Measurements from ENCODE around the gene CD151. TPM values are rescaled to one million over a fixed set of nuclear protein-coding genes. Genes with fewer than 3 reads are reported as not detected.

The CD151 gene
- total RNA-seq, 2 experiments from 2014 or later, result 20.2 to 20.8 TPM

DNA sequence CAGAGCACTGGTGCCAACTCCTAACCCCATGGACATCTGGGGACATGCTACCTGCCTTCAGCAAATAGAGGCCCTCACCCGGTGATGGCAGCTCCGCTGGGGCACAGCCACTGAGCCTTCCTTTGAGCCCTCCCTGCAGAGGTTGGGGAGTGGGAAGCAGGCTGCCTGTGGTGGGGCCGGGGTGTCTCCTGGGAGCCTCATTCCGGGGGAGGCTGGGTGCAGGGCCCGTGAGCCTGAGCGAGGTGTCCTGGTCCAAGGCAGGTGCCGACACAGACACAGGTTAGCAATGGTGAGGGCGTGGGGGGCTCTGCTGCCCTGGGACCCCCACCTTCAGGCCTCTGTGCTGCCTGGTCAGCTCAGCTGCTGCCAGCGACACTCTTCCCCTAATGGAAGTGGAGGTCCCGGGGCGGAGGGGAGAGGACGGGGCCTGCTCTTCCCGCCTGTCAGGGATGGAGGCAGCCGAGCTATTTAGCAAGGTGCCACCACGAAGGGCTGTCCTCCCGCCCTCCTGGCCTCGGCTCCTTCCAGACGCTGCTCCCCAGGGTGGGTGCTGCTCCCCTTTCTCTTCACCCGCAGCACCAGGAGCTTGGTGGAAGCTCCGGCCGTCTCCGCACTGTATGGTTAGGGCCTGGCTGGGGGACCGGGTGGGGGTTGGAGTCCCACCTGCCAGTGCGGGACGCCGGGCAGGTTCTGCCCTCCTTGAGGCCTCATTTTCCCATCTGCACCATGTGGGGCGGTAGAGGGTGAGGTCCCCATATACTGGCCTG is 21.1 kb downstream of the CD151 start:
- H3K4me1 Mint-ChIP-seq (ENCODE audit: low read depth), result no peaks in the 10 kb centered on the region
- Histone ChIP-seq H3K4me1 (ENCODE audit: insufficient read depth, low read length) (peaks cover 6% of the 10 kb centered on the region), H3K4me3 (ENCODE audit: low read length) (no peak overlapping the region), H3K36me3 (ENCODE audit: insufficient read depth, low read length) (no peaks in the 10 kb centered on the region), H3K9me3 (ENCODE audit: control insufficient read depth in 1 of 2, insufficient read depth in 1 of 2, low read length in 2 of 2) (peaks cover 0 to 7% of the 10 kb centered on the region in 2 experiments), H3K27me3 (ENCODE audit: control insufficient read depth in 1 of 2, insufficient read depth in 2 of 2, low read length in 2 of 2) (peaks cover 2 to 12% of the 10 kb centered on the region in 2 experiments), H3K27ac (ENCODE audit: low read depth in 1 of 2, low read length in 2 of 2) (no peak overlapping the region)
- no peak for ATAC-seq (ENCODE audit: poor library complexity)
- H3K27me3 Mint-ChIP-seq, result no peaks in the 10 kb centered on the region
- no peak overlapping the region for H3K4me3 Mint-ChIP-seq
- DNase-seq, result no peak
- no peak overlapping the region for H3K27ac Mint-ChIP-seq
- CTCF ChIA-PET, result no interaction called here
- no peaks in the 10 kb centered on the region for H3K9me3 Mint-ChIP-seq
- no peaks in the 10 kb centered on the region for H3K36me3 Mint-ChIP-seq (ENCODE audit: low read depth)
- POLR2A ChIA-PET, result no interaction called here
- intact Hi-C loops (cut with DNase I, micrococcal nuclease), result no loop called here
- TF ChIP-seq, protein P1, sequence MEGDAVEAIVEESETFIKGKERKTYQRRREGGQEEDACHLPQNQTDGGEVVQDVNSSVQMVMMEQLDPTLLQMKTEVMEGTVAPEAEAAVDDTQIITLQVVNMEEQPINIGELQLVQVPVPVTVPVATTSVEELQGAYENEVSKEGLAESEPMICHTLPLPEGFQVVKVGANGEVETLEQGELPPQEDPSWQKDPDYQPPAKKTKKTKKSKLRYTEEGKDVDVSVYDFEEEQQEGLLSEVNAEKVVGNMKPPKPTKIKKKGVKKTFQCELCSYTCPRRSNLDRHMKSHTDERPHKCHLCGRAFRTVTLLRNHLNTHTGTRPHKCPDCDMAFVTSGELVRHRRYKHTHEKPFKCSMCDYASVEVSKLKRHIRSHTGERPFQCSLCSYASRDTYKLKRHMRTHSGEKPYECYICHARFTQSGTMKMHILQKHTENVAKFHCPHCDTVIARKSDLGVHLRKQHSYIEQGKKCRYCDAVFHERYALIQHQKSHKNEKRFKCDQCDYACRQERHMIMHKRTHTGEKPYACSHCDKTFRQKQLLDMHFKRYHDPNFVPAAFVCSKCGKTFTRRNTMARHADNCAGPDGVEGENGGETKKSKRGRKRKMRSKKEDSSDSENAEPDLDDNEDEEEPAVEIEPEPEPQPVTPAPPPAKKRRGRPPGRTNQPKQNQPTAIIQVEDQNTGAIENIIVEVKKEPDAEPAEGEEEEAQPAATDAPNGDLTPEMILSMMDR (IDR thresholded peaks at IDR 0.05), result no peak

DNA sequence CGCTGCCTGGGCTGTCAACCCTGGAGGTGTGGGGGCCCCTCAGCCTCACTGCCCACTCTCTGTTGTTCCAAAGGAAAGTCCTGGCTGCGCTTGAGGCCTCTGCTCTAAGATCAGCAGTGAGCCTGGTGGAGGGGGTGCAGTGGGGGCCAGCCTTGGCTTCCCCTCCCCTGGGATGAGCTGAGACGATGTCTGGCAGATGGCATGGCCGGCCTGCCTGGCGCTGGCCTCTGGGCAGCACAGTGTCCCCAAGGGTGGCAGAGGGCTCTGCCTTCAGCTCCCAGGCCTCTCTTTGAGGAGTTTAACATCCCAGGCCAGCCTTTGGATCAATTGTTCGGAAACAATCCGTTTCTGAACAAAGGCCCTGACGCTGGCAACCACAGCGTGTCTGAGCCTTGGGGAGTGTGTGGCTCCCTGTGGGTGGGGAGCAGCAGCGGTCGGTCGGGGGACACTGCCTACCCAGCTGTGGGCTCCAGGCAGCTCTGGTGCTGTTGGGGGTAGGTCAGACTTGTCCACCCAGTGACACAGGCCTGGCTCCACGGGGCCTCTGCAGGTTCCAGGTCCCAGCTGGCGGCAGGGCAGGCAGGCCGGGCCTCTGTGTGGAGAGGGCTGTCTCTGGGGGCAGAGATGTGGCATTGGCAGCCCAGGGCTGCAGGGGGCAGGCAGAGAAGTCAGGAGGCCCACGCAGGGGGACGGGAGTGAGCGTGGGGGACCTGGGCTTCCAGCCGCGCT is 22.0 kb downstream of the CD151 start:
- ATAC-seq (ENCODE audit: poor library complexity), result no peak
- intact Hi-C loops (cut with DNase I, micrococcal nuclease), result no loop called here
- no peaks in the 10 kb centered on the region for H3K4me1 Mint-ChIP-seq (ENCODE audit: low read depth)
- H3K4me3 Mint-ChIP-seq, result no peak overlapping the region
- CTCF ChIA-PET, result no interaction called here
- no peaks in the 10 kb centered on the region for H3K9me3 Mint-ChIP-seq
- no peak overlapping the region for H3K4me3 ChIP-seq (ENCODE audit: low read length)
- no peak overlapping the region for H3K27ac ChIP-seq (ENCODE audit: low read depth in 1 of 2, low read length in 2 of 2)
- H3K27me3 ChIP-seq (ENCODE audit: control insufficient read depth in 1 of 2, insufficient read depth in 2 of 2, low read length in 2 of 2), result peaks cover 0 to 7% of the 10 kb centered on the region in 2 experiments
- H3K9me3 ChIP-seq (ENCODE audit: control insufficient read depth in 1 of 2, insufficient read depth in 1 of 2, low read length in 2 of 2), result peaks cover 0 to 10% of the 10 kb centered on the region in 2 experiments
- DNase-seq, result no peak
- H3K27me3 Mint-ChIP-seq, result no peaks in the 10 kb centered on the region
- TF ChIP-seq, protein P1 (IDR thresholded peaks at IDR 0.05), result no peak
- H3K27ac Mint-ChIP-seq, result no peak overlapping the region
- no peaks in the 10 kb centered on the region for H3K36me3 ChIP-seq (ENCODE audit: insufficient read depth, low read length)
- no peaks in the 10 kb centered on the region for H3K4me1 ChIP-seq (ENCODE audit: insufficient read depth, low read length)
- H3K36me3 Mint-ChIP-seq (ENCODE audit: low read depth), result no peaks in the 10 kb centered on the region
- POLR2A ChIA-PET, result no interaction called here

DNA sequence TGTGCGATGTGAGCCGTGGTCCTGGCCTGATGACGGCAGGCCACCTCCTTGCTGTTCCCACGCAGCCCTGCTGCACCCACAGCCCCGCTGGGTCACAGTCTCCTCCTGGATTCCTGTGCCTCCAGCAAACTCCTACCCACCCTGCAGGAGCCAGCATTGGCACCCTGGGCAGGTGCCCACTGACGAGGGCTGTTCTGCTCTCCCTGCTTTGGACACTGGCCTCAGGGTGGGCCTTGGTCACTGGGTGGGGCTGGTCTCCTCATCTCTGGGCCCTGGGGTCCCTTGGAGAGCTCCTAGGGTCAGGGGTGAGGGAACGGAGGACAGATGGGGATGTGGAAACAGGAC is 22.6 kb downstream of the CD151 start:
- CTCF ChIA-PET, result no interaction called here
- no peak for ATAC-seq (ENCODE audit: poor library complexity)
- H3K4me3 ChIP-seq (ENCODE audit: low read length), result no peak overlapping the region
- no peaks in the 10 kb centered on the region for H3K4me1 Mint-ChIP-seq (ENCODE audit: low read depth)
- intact Hi-C loops (cut with DNase I, micrococcal nuclease), result no loop called here
- H3K36me3 Mint-ChIP-seq (ENCODE audit: low read depth), result no peaks in the 10 kb centered on the region
- H3K9me3 ChIP-seq (ENCODE audit: control insufficient read depth in 1 of 2, insufficient read depth in 1 of 2, low read length in 2 of 2), result peaks cover 0 to 12% of the 10 kb centered on the region in 2 experiments
- DNase-seq, result no peak
- no peak overlapping the region for H3K4me3 Mint-ChIP-seq
- H3K27me3 Mint-ChIP-seq, result no peaks in the 10 kb centered on the region
- POLR2A ChIA-PET, result no interaction called here
- H3K27ac ChIP-seq (ENCODE audit: low read depth in 1 of 2, low read length in 2 of 2), result no peak overlapping the region
- no peaks in the 10 kb centered on the region for H3K9me3 Mint-ChIP-seq
- peaks cover 0 to 3% of the 10 kb centered on the region in 2 experiments for H3K27me3 ChIP-seq (ENCODE audit: control insufficient read depth in 1 of 2, insufficient read depth in 2 of 2, low read length in 2 of 2)
- H3K36me3 ChIP-seq (ENCODE audit: insufficient read depth, low read length), result no peaks in the 10 kb centered on the region
- TF ChIP-seq, protein P1 (IDR thresholded peaks at IDR 0.05), result no peak
- H3K27ac Mint-ChIP-seq, result no peak overlapping the region
- no peaks in the 10 kb centered on the region for H3K4me1 ChIP-seq (ENCODE audit: insufficient read depth, low read length)

Measured in CD4-positive, alpha-beta T cell (primary cell).